OCI-LY3 (cell line): Measurements from ENCODE around the gene TANC2.

Experiments
- H2AFZ ChIP-seq: fragments of 200-600, 300-600 bp; shearing (Covaris generic); 2 replicates; pipeline ENCODE4 v1.6.0; 2014; ENCODE audit warnings: antibody characterized with exemption, low read depth, low read length
- H3K27ac ChIP-seq: fragments of 200-600, 300-600 bp; sonication (generic); 2 replicates; pipeline ENCODE4 v1.5.1; 2014; ENCODE audit warnings: mild to moderate bottlenecking, low read length, moderate library complexity, mixed read lengths
- H3K27me3 ChIP-seq: fragments of 200-600, 300-600 bp; sonication (generic); 2 replicates; pipeline ENCODE4 v1.6.1; 2014; ENCODE audit warnings: low read depth, low read length, mixed read lengths
- H3K36me3 ChIP-seq: fragments of 200-600, 300-600 bp; sonication (generic); replicated peaks from 2 replicates; pipeline ENCODE3; 2014; ENCODE audit warnings: low read depth, low read length, mixed read lengths
- H3K4me1 ChIP-seq: fragments of 300-600, 200-600 bp; sonication (generic); 2 replicates; pipeline ENCODE4 v1.6.1; 2014; ENCODE audit warnings: low read length, mixed read lengths
- H3K4me2 ChIP-seq: fragments of 200-600, 300-600 bp; sonication (generic); 2 replicates; pipeline ENCODE4 v1.6.1; 2014; ENCODE audit warnings: low read length, mixed read lengths
- H3K4me3 ChIP-seq: fragments of 300-600, 200-600 bp; sonication (generic); 2 replicates; pipeline ENCODE4 v1.5.1; 2014; ENCODE audit warnings: antibody characterized with exemption, mild to moderate bottlenecking, low read length, moderate library complexity
- H3K79me2 ChIP-seq: fragments of 300-600, 200-600 bp; shearing (Covaris generic); 2 replicates; pipeline ENCODE4 v1.6.1; 2014; ENCODE audit warnings: mild to moderate bottlenecking, low read length, mixed read lengths
- H3K9ac ChIP-seq: fragments of 300-600, 200-600 bp; shearing (Covaris generic); 2 replicates; pipeline ENCODE4 v1.6.0; 2014; ENCODE audit warnings: mild to moderate bottlenecking, low read length, moderate library complexity
- H3K9me3 ChIP-seq: fragments of 200-600, 300-600 bp; shearing (Covaris generic); 2 replicates; pipeline ENCODE4 v1.6.1; 2014; ENCODE audit warnings: low read length, mixed read lengths; ENCODE audit not compliant: insufficient read depth
- H4K20me1 ChIP-seq: fragments of 200-600, 300-600 bp; sonication (generic); 2 replicates; pipeline ENCODE4 v1.6.1; 2016; ENCODE audit warnings: low read length, mixed read lengths; ENCODE audit not compliant: insufficient read depth
- CTCF ChIP-seq: fragments of 200-600, 300-600 bp; sonication (generic); IDR thresholded peaks from 2 replicates; pipeline ENCODE4 v1.5.1; 2014; ENCODE audit warnings: antibody characterized with exemption, low read length, low read depth
- EZH2phosphoT487 ChIP-seq: fragments of 200-600 bp; shearing (Covaris generic); IDR thresholded peaks from 2 replicates; pipeline ENCODE4 v1.6.1; 2018; ENCODE audit warnings: antibody characterized with exemption, mixed run types, low read depth

The TANC2 gene

GRCh38 chr17:62941358-62941991 is 24.6 kb upstream of the TANC2 start:
- Histone ChIP-seq H2AFZ (no peak overlapping the region), H3K9me3 (no peaks in the 10 kb centered on the region), H3K4me1 (no peaks in the 10 kb centered on the region), H3K27me3 (peaks cover 12% of the 10 kb centered on the region), H4K20me1 (no peaks in the 10 kb centered on the region), H3K27ac (no peak overlapping the region), H3K36me3 (no peaks in the 10 kb centered on the region), H3K79me2 (no peaks in the 10 kb centered on the region), H3K4me2 (no peak overlapping the region), H3K4me3 (no peak overlapping the region), H3K9ac (no peak overlapping the region)
- no peak for TF ChIP-seq CTCF
- no peak for TF ChIP-seq EZH2phosphoT487

GRCh38 chr17:62948370-62948769 is 17.7 kb upstream of the TANC2 start:
- Histone ChIP-seq H3K36me3 (no peaks in the 10 kb centered on the region), H3K4me2 (no peak overlapping the region), H4K20me1 (no peaks in the 10 kb centered on the region), H2AFZ (no peak overlapping the region), H3K9me3 (no peaks in the 10 kb centered on the region), H3K27me3 (peaks cover 12% of the 10 kb centered on the region), H3K4me1 (no peaks in the 10 kb centered on the region), H3K9ac (no peak overlapping the region), H3K4me3 (no peak overlapping the region), H3K27ac (no peak overlapping the region), H3K79me2 (no peaks in the 10 kb centered on the region)
- TF ChIP-seq CTCF (no peak), EZH2phosphoT487 (no peak)

GRCh38 chr17:62949036-62949435 is 17.0 kb upstream of the TANC2 start:
- H3K36me3 ChIP-seq, result no peaks in the 10 kb centered on the region
- no peak overlapping the region for H3K4me2 ChIP-seq
- H3K4me3 ChIP-seq, result no peak overlapping the region
- TF ChIP-seq CTCF, result no peak
- H3K27me3 ChIP-seq, result peaks cover 12% of the 10 kb centered on the region
- no peaks in the 10 kb centered on the region for H3K9me3 ChIP-seq
- no peak overlapping the region for H3K27ac ChIP-seq
- H2AFZ ChIP-seq, result no peak overlapping the region
- H3K4me1 ChIP-seq, result no peaks in the 10 kb centered on the region
- no peak overlapping the region for H3K9ac ChIP-seq
- no peaks in the 10 kb centered on the region for H4K20me1 ChIP-seq
- no peaks in the 10 kb centered on the region for H3K79me2 ChIP-seq

GRCh38 chr17:62950067-62950466 is 16.0 kb upstream of the TANC2 start:
- Histone ChIP-seq H3K36me3 (no peaks in the 10 kb centered on the region), H2AFZ (no peak overlapping the region), H3K4me3 (no peak overlapping the region), H3K9ac (no peak overlapping the region), H3K27me3 (peaks cover 12% of the 10 kb centered on the region), H3K27ac (no peak overlapping the region), H4K20me1 (no peaks in the 10 kb centered on the region), H3K4me2 (no peak overlapping the region), H3K9me3 (no peaks in the 10 kb centered on the region), H3K79me2 (no peaks in the 10 kb centered on the region), H3K4me1 (no peaks in the 10 kb centered on the region)
- TF ChIP-seq CTCF (no peak), EZH2phosphoT487 (no peak)
